OCI-LY1 (cell line): ENCODE results near the gene PHLDB3.

ENCODE experiments used
- H2AFZ ChIP-seq: fragments of 200-600 bp; sonication (generic), shearing (Covaris generic); 2 replicates; pipeline ENCODE4 v1.6.0; 2014; ENCODE audit warnings: antibody characterized with exemption, mild to moderate bottlenecking, low read length
- H3F3A ChIP-seq: fragments of 200-600 bp; sonication (generic), shearing (Covaris generic); 2 replicates; pipeline ENCODE4 v1.6.0; 2014; ENCODE audit warnings: mild to moderate bottlenecking, antibody characterized with exemption, low read length, moderate library complexity; ENCODE audit not compliant: insufficient read depth
- H3K27ac ChIP-seq: fragments of 200-600 bp; sonication (generic); 2 replicates; pipeline ENCODE4 v1.5.1; 2014; ENCODE audit warnings: low read length, mixed run types, mild to moderate bottlenecking, low read depth; ENCODE audit not compliant: poor library complexity, severe bottlenecking
- H3K27me3 ChIP-seq: fragments of 200-600 bp; sonication (generic); 2 replicates; pipeline ENCODE4 v1.6.0; 2014; ENCODE audit warnings: antibody characterized with exemption, mild to moderate bottlenecking, low read length, moderate library complexity; ENCODE audit not compliant: insufficient read depth
- H3K36me3 ChIP-seq: fragments of 200-600 bp; sonication (generic); 2 replicates; pipeline ENCODE4 v1.6.1; 2014; ENCODE audit warnings: mild to moderate bottlenecking, antibody characterized with exemption, low read length, moderate library complexity, mixed read lengths; ENCODE audit not compliant: insufficient read depth
- H3K4me1 ChIP-seq: fragments of 200-600 bp; sonication (generic); 2 replicates; pipeline ENCODE4 v1.5.1; 2014; ENCODE audit warnings: mild to moderate bottlenecking, low read length, moderate library complexity; ENCODE audit not compliant: insufficient read depth, severe bottlenecking
- H3K4me2 ChIP-seq: fragments of 200-600 bp; sonication (generic), shearing (Covaris generic); 2 replicates; pipeline ENCODE4 v1.6.1; 2014; ENCODE audit warnings: low read length
- H3K4me3 ChIP-seq: fragments of 200-600 bp; sonication (generic); 2 replicates; pipeline ENCODE4 v1.5.1; 2014; ENCODE audit warnings: low read length, low read depth, mild to moderate bottlenecking, mixed read lengths; ENCODE audit not compliant: poor library complexity, severe bottlenecking
- H3K79me2 ChIP-seq: fragments of 200-600 bp; shearing (Covaris generic); 2 replicates; pipeline ENCODE4 v1.6.1; 2016; ENCODE audit warnings: mixed run types, low read length, mixed read lengths; ENCODE audit not compliant: insufficient read depth
- H3K9ac ChIP-seq: fragments of 200-600 bp; sonication (generic), shearing (Covaris generic); 2 replicates; pipeline ENCODE4 v1.6.1; 2014; ENCODE audit warnings: mild to moderate bottlenecking, low read length, mixed read lengths
- H3K9me2 ChIP-seq: fragments of 200-600 bp; sonication (generic), shearing (Covaris generic); 2 replicates; pipeline ENCODE4 v1.6.1; 2014; ENCODE audit warnings: low read depth, mild to moderate bottlenecking, low read length, mixed read lengths
- H3K9me3 ChIP-seq: fragments of 200-600 bp; shearing (Covaris generic); 2 replicates; pipeline ENCODE4 v1.6.1; 2014; ENCODE audit warnings: low read length, mixed read lengths
- H4K20me1 ChIP-seq: fragments of 200-600 bp; sonication (generic), shearing (Covaris generic); 2 replicates; pipeline ENCODE4 v1.6.0; 2016; ENCODE audit warnings: mild to moderate bottlenecking, low read length; ENCODE audit not compliant: insufficient read depth
- EZH2 ChIP-seq: fragments of 200-600 bp; sonication (generic), shearing (Covaris generic); IDR thresholded peaks from 2 replicates; pipeline ENCODE4 v1.8.0; 2017; ENCODE audit warnings: borderline replicate concordance, mixed run types, mild to moderate bottlenecking, antibody characterized with exemption, low read length, moderate library complexity, mixed read lengths
- TF ChIP-seq, protein P1 (sequence below): fragments of 200-600 bp; sonication (generic), shearing (Covaris generic); IDR thresholded peaks from 2 replicates; pipeline ENCODE4 v1.5.1; 2017; ENCODE audit warnings: mild to moderate bottlenecking, antibody characterized with exemption, low read length, moderate library complexity, mixed read lengths

PHLDB3 gene

GRCh38 chr19:43474986-43475705 lies 29.4 kb downstream of the PHLDB3 start:
- Histone ChIP-seq H3K27me3 (no peaks in the 10 kb centered on the region), H3K27ac (no peak overlapping the region), H4K20me1 (no peaks in the 10 kb centered on the region), H3K9ac (no peak overlapping the region), H3K9me3 (no peaks in the 10 kb centered on the region), H2AFZ (no peak overlapping the region), H3K4me2 (no peak overlapping the region; the same call in 1 of the 2 replicates), H3K79me2 (no peaks in the 10 kb centered on the region), H3K9me2 (no peaks in the 10 kb centered on the region), H3K36me3 (no peaks in the 10 kb centered on the region), H3K4me1 (no peaks in the 10 kb centered on the region), H3K4me3 (no peak overlapping the region), H3F3A (no peaks in the 10 kb centered on the region)
- TF ChIP-seq, protein P1, sequence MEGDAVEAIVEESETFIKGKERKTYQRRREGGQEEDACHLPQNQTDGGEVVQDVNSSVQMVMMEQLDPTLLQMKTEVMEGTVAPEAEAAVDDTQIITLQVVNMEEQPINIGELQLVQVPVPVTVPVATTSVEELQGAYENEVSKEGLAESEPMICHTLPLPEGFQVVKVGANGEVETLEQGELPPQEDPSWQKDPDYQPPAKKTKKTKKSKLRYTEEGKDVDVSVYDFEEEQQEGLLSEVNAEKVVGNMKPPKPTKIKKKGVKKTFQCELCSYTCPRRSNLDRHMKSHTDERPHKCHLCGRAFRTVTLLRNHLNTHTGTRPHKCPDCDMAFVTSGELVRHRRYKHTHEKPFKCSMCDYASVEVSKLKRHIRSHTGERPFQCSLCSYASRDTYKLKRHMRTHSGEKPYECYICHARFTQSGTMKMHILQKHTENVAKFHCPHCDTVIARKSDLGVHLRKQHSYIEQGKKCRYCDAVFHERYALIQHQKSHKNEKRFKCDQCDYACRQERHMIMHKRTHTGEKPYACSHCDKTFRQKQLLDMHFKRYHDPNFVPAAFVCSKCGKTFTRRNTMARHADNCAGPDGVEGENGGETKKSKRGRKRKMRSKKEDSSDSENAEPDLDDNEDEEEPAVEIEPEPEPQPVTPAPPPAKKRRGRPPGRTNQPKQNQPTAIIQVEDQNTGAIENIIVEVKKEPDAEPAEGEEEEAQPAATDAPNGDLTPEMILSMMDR: no peak
- no peak for TF ChIP-seq EZH2

GRCh38 chr19:43474487-43474886 lies 30.1 kb downstream of the PHLDB3 start:
- Histone ChIP-seq H3K4me3 (no peak overlapping the region), H3K27ac (no peak overlapping the region), H3K79me2 (no peaks in the 10 kb centered on the region), H2AFZ (no peak overlapping the region), H3K9ac (no peak overlapping the region), H3K27me3 (no peaks in the 10 kb centered on the region), H3K9me2 (no peaks in the 10 kb centered on the region), H3K9me3 (no peaks in the 10 kb centered on the region), H3K4me2 (no peak overlapping the region), H4K20me1 (no peaks in the 10 kb centered on the region), H3K4me1 (no peaks in the 10 kb centered on the region), H3F3A (no peaks in the 10 kb centered on the region), H3K36me3 (no peaks in the 10 kb centered on the region)
- no peak for TF ChIP-seq EZH2

DNA sequence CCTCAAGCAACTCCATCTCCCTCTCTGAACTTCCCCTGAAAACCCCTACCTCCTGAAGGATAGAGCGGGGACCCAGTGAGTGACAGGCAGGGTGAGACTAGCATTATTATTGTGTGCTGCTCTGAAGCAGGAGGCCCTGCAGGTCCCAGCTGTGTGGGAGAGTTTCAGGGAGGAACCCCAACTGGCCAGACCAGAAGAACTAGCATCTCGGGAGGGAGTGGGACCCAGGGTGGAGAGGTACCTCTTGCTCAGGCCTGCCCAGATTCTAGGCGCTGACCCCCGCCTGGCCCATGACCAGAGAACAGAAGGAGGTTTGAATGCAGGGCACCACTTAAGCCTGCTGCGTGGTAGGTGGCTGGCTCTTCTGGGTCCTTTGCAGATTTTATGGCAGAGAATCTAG lies 33.5 kb downstream of the PHLDB3 start:
- Histone ChIP-seq H4K20me1 (no peaks in the 10 kb centered on the region), H3K36me3 (no peaks in the 10 kb centered on the region), H2AFZ (no peak overlapping the region), H3K9me2 (no peaks in the 10 kb centered on the region), H3K9ac (no peak overlapping the region), H3K9me3 (no peaks in the 10 kb centered on the region), H3F3A (no peaks in the 10 kb centered on the region), H3K27me3 (no peaks in the 10 kb centered on the region), H3K4me3 (no peak overlapping the region), H3K79me2 (no peaks in the 10 kb centered on the region), H3K4me1 (peaks cover 3% of the 10 kb centered on the region), H3K27ac (no peak overlapping the region), H3K4me2 (no peak overlapping the region)
- no peak for TF ChIP-seq EZH2
- TF ChIP-seq, protein P1: no peak

DNA sequence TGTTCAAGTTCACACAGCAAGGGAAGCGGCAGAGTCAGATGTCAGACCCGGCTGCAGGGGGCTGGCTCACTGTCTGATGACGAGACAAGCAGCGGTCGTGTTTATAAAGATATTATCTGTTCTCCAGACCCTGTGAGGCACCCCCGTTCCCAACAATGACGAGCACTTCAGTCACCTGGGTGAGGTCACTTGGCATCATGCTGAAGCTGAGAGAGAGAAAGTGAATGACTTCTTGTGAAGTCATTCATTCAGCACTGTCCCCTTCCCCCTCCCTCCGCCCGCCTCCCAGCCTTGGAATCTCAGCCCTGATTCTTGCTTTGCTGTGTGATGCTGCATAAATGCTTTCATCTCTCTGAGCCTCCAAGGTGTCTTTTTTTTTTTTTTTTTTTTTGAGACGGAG lies 34.3 kb downstream of the PHLDB3 start:
- Histone ChIP-seq H3K27me3 (no peaks in the 10 kb centered on the region), H3F3A (no peaks in the 10 kb centered on the region), H3K27ac (no peak overlapping the region), H2AFZ (no peak overlapping the region), H3K9me2 (no peaks in the 10 kb centered on the region), H3K36me3 (no peaks in the 10 kb centered on the region), H3K9ac (no peak overlapping the region), H3K4me3 (no peak overlapping the region), H3K4me2 (no peak overlapping the region), H3K9me3 (no peaks in the 10 kb centered on the region), H3K79me2 (no peaks in the 10 kb centered on the region), H4K20me1 (no peaks in the 10 kb centered on the region), H3K4me1 (peaks cover 3% of the 10 kb centered on the region)
- TF ChIP-seq, protein P1: no peak
- TF ChIP-seq EZH2: no peak
